PC-9 (cell line): Measurements from ENCODE around the gene GRIFIN.

ENCODE experiments used
- EZH2 ChIP-seq: fragments of 200-600 bp; sonication (generic); IDR thresholded peaks from 2 replicates; pipeline ENCODE4 v1.8.0; 2017; ENCODE audit warnings: antibody characterized with exemption, low read depth
- TF ChIP-seq, protein P1 (sequence below): fragments of 200-600 bp; sonication (generic); conservative IDR thresholded peaks from 2 replicates; pipeline ENCODE4 v1.6.1; 2017; ENCODE audit warnings: mixed run types, antibody characterized with exemption, mild to moderate bottlenecking, moderate library complexity

DNA sequence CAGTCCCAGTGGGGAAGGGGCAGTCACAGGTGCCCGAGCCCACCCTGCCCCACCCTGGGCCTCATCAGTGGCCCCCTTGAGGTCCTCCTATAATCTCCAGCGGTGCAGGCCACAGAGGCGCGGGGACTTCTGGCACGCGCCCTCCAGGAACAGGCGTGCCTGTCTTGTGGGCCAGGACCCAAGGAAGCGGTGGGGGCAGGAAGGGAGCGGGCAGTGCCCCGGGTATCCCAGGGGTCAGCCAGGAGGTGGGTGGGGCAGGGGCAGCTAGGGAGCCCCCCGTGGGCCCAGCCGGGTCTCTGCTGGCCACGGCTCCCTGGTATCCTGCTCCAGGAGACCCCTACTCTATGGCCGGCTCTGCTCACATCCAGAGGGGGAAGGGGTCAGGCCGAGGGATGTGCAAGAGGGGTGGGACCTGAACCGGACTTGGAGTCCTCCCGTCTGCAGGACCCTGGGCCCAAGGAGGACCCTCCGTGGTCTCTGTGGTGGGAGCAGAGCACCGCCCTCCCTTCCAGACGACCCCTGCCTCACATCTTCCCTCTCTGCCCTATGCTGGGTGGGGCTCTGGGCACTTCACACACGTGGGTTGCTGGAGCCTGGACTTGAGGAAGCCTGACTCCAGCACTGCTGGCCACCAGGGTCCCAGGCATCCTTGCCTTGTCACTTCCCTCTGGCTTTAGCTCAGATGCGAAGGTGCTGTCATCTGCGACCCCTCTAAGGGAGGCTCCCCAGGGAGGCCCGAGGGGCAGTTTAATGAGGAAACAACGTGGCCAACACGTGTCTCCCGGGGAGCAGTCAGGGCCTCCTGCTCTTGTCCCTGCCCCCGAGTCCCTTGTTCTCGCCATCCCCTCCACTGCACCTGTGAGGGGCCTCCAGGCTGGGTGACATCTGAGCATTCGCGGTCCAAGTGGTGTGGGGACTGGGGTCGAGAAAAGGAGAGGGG, 18.3 kb upstream of the GRIFIN start:
- TF ChIP-seq, protein P1, sequence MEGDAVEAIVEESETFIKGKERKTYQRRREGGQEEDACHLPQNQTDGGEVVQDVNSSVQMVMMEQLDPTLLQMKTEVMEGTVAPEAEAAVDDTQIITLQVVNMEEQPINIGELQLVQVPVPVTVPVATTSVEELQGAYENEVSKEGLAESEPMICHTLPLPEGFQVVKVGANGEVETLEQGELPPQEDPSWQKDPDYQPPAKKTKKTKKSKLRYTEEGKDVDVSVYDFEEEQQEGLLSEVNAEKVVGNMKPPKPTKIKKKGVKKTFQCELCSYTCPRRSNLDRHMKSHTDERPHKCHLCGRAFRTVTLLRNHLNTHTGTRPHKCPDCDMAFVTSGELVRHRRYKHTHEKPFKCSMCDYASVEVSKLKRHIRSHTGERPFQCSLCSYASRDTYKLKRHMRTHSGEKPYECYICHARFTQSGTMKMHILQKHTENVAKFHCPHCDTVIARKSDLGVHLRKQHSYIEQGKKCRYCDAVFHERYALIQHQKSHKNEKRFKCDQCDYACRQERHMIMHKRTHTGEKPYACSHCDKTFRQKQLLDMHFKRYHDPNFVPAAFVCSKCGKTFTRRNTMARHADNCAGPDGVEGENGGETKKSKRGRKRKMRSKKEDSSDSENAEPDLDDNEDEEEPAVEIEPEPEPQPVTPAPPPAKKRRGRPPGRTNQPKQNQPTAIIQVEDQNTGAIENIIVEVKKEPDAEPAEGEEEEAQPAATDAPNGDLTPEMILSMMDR: no peak
- no peak for TF ChIP-seq EZH2
